NOMO-1 treated with dmso at 0.1 percent for 144 hours (cell line): Measurements from ENCODE around the gene C14orf119.

Experiments
- DNase-seq: peaks from one replicate; lab custom pipeline; 2025; ENCODE audit not compliant: unreplicated experiment; lab: John Stamatoyannopoulos, UW

C14orf119 gene

GRCh38 chr14:23086565-23086964 lies 8.7 kb upstream of the C14orf119 start:
- no peak for DNase-seq

- no peak for DNase-seq
Measured at GRCh38 chr14:23089498-23090253, 5.6 kb upstream of the C14orf119 start.

- no peak for DNase-seq
Measured at GRCh38 chr14:23090254-23090636, 5.1 kb upstream of the C14orf119 start.

- DNase-seq = no peak
Measured at GRCh38 chr14:23091294-23092225, 3.7 kb upstream of the C14orf119 start.

- DNase-seq = no peak
Measured at GRCh38 chr14:23093104-23093503, 2.2 kb upstream of the C14orf119 start.

- no peak for DNase-seq
Measured at GRCh38 chr14:23093526-23093925, 1.8 kb upstream of the C14orf119 start.

GRCh38 chr14:23093991-23094665 lies 1.2 kb upstream of the C14orf119 start:
- no peak for DNase-seq

- no peak for DNase-seq
Measured at GRCh38 chr14:23094666-23095195, 574 bp upstream of the C14orf119 start, which contains the start of gene ACIN1. Gene ACIN1, minus strand, starts transcription at chr14:23095136. Its CDS starts 24 bp downstream, at chr14:23095112.

GRCh38 chr14:23097786-23098185 lies 2.5 kb downstream of the C14orf119 start:
- DNase-seq = no peak

GRCh38 chr14:23099212-23099861 lies 4.0 kb downstream of the C14orf119 start:
- DNase-seq = no peak

- no peak for DNase-seq
Measured at GRCh38 chr14:23101213-23101970, 6.1 kb downstream of the C14orf119 start.

- DNase-seq = no peak
Measured at GRCh38 chr14:23101986-23102625, 6.8 kb downstream of the C14orf119 start.

GRCh38 chr14:23102801-23103200 lies 7.5 kb downstream of the C14orf119 start:
- DNase-seq = no peak

- no peak for DNase-seq
Measured at GRCh38 chr14:23103581-23103980, 8.3 kb downstream of the C14orf119 start.

GRCh38 chr14:23104070-23104590 lies 8.8 kb downstream of the C14orf119 start:
- no peak for DNase-seq

GRCh38 chr14:23104591-23105347 lies 9.5 kb downstream of the C14orf119 start, which contains the start of gene CIROP:
Gene CIROP, minus strand, starts transcription at chr14:23104989. Its CDS starts 69 bp downstream, at chr14:23104920.
- DNase-seq = no peak

GRCh38 chr14:23105348-23105824 lies 10.1 kb downstream of the C14orf119 start:
- DNase-seq = no peak

- no peak for DNase-seq
Measured at GRCh38 chr14:23106747-23107045, 11.4 kb downstream of the C14orf119 start.
